HEK293 (cell line): ENCODE data around the gene NELL1.

Source experiments
- GLIS1 ChIP-seq: fragments of 450-650 bp; formaldehyde crosslinking; IDR thresholded peaks from 2 replicates; pipeline ENCODE4 v1.5.1; 2016; ENCODE audit warnings: missing biosample characterization, missing genetic modification characterization
- ZNF184 ChIP-seq: fragments of 450-650 bp; IDR thresholded peaks from 2 replicates; pipeline ENCODE4 v1.5.1; 2018; ENCODE audit warnings: missing biosample characterization, mild to moderate bottlenecking, missing genetic modification characterization
- TF ChIP-seq, protein P1 (sequence below): fragments of 450-650 bp; formaldehyde crosslinking; IDR thresholded peaks from 2 replicates; pipeline ENCODE4 v1.5.1; 2016; ENCODE audit warnings: missing biosample characterization, missing genetic modification characterization

DNA sequence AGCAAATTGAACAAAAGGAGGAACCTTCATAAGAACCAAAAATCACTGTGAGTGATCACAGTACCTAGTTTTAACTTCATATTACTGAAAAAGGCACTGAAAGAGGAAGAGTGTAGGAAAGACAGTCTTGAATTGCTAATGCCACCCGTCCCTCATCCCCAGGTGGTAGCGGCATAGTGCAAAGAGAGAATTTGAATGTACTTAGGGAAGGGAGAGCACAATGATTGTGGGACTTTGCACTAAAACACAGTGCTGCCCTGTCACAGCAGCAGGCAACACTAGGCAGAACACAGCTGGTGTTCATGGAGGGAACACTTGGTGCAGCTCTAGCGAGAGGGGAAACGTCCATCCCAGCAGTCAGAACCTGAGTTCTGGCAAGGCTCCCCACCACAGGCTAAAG is 807.2 kb downstream of the NELL1 start:
- TF ChIP-seq ZNF184: no peak
- no peak for TF ChIP-seq GLIS1 (tag by site-specific recombination)
- TF ChIP-seq, protein P1, sequence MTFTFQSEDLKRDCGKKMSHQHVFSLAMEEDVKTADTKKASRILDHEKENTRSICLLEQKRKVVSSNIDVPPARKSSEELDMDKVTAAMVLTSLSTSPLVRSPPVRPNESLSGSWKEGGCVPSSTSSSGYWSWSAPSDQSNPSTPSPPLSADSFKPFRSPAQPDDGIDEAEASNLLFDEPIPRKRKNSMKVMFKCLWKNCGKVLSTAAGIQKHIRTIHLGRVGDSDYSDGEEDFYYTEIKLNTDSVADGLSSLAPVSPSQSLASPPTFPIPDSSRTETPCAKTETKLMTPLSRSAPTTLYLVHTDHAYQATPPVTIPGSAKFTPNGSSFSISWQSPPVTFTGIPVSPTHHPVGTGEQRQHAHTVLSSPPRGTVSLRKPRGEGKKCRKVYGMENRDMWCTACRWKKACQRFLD: no peak
